ENCODE results near the gene TFAP2E. TPM values are rescaled to one million over a fixed set of nuclear protein-coding genes. Genes with fewer than 3 reads are reported as not detected.

Gene TFAP2E
- total RNA-seq, 1 donor: under 0.01 TPM

DNA sequence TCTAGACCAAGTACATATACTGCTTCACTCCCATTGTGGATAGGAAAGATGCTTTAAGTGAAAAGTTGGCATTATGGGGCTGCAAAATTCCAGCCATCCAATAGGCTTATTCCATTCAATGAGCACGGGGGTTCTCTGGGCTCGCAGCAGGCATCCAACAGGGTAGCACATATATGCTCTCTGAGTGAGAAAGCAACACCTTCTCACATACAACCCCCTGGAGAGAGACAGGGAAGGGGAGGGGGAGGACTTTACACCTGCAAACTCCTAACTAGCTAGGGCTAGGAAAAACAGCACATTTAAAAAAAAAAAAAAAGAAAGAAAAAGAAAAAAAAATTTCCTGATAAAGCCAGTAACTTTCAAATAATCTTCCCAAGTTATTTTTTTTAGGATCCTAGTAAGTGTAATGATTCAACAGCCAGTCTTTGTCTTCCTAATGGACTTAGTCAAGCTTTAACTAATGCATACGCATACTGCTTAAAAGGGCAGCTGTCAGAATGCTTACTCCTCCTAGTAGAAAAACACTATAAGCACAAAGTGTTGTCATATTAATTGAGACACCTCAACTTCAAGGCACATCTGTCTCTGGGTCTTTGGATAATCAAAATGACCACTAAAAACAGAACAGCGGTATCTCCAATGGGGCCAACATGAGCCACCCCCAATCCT is 49.5 kb downstream of the TFAP2E start:
- H3K9me3 ChIP-seq (ENCODE audit: low read depth, low read length): no peaks in the 10 kb centered on the region
- no peak overlapping the region for H3K4me3 ChIP-seq (ENCODE audit: insufficient read depth, low read length)
- H3K27me3 ChIP-seq (ENCODE audit: insufficient read depth, low read length): no peaks in the 10 kb centered on the region
- H3K27ac ChIP-seq (ENCODE audit: low read depth, low read length): no peak overlapping the region
- DNase-seq (ENCODE audit: insufficient read length, low spot score, missing footprints): no peak
- peaks cover 17% of the 10 kb centered on the region for H4K20me1 ChIP-seq (ENCODE audit: insufficient read depth, low read length)
- TF ChIP-seq, protein P1, sequence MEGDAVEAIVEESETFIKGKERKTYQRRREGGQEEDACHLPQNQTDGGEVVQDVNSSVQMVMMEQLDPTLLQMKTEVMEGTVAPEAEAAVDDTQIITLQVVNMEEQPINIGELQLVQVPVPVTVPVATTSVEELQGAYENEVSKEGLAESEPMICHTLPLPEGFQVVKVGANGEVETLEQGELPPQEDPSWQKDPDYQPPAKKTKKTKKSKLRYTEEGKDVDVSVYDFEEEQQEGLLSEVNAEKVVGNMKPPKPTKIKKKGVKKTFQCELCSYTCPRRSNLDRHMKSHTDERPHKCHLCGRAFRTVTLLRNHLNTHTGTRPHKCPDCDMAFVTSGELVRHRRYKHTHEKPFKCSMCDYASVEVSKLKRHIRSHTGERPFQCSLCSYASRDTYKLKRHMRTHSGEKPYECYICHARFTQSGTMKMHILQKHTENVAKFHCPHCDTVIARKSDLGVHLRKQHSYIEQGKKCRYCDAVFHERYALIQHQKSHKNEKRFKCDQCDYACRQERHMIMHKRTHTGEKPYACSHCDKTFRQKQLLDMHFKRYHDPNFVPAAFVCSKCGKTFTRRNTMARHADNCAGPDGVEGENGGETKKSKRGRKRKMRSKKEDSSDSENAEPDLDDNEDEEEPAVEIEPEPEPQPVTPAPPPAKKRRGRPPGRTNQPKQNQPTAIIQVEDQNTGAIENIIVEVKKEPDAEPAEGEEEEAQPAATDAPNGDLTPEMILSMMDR (IDR thresholded peaks at IDR 0.05; ENCODE audit: extremely low read depth, low read depth, low read length): no peak
- no peak overlapping the region for H3K4me2 ChIP-seq (ENCODE audit: insufficient read depth, low read length)
- H3K36me3 ChIP-seq (ENCODE audit: insufficient read depth, low read length): peaks cover 36% of the 10 kb centered on the region
- peaks cover 67% of the 10 kb centered on the region for H3K79me2 ChIP-seq (ENCODE audit: insufficient read depth, low read length)
- no peak overlapping the region for H2AFZ ChIP-seq (ENCODE audit: low read length)
- H3K4me1 ChIP-seq (ENCODE audit: insufficient read depth, low read length): peaks cover 3% of the 10 kb centered on the region

DNA sequence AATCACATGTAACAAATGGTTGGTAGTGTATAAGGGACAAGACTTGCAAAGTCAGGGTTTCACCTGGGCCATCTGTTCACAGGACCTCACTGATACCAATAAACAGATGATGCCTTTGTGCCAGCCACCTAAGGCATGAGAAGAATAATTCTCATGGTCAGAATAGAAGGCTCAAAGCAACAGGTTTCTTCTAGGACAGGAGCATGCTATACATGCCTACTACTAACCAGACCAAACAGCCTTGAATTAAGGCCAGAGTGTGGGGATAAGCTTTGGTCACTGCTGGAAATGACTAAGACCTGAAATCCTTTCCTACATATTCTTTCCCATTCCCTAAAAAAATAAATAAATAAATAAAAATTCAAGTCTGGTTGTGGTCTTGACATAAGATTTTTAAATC is 50.7 kb downstream of the TFAP2E start:
- Histone ChIP-seq H4K20me1 (ENCODE audit: insufficient read depth, low read length) (peaks cover 21% of the 10 kb centered on the region), H2AFZ (ENCODE audit: low read length) (no peak overlapping the region)

DNA sequence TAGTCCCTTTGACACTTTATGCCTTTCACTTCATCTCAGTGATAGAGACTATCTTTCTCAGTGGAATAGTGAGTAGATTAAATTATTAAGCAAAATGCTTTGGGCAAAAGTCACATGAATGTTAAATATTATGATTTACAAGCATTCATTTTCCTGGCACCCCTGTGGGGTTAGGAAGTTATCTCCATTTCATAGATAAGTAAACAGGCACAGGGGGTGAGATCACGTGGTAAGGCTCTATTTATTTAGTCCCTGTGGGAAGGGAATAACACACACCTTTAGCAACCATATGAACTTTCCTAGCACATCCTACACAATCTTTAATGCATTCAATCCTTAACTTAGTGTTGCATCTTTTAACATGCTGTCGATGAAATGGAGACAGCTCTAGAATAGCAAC is 55.9 kb downstream of the TFAP2E start:
- Histone ChIP-seq H3K36me3 (ENCODE audit: insufficient read depth, low read length) (peaks cover 50% of the 10 kb centered on the region), H3K79me2 (ENCODE audit: insufficient read depth, low read length) (peaks cover 65% of the 10 kb centered on the region)
- TF ChIP-seq, protein P1 (IDR thresholded peaks at IDR 0.05; ENCODE audit: extremely low read depth, low read depth, low read length): no peak

More for the DNA sequence above, 50.7 kb downstream of the TFAP2E start:
- Histone ChIP-seq H3K4me2 (ENCODE audit: insufficient read depth, low read length) (no peak overlapping the region), H3K36me3 (ENCODE audit: insufficient read depth, low read length) (peaks cover 29% of the 10 kb centered on the region), H3K27me3 (ENCODE audit: insufficient read depth, low read length) (no peaks in the 10 kb centered on the region), H3K27ac (ENCODE audit: low read depth, low read length) (no peak overlapping the region), H3K79me2 (ENCODE audit: insufficient read depth, low read length) (peaks cover 65% of the 10 kb centered on the region), H3K4me1 (ENCODE audit: insufficient read depth, low read length) (peaks cover 3% of the 10 kb centered on the region), H3K4me3 (ENCODE audit: insufficient read depth, low read length) (no peak overlapping the region), H3K9me3 (ENCODE audit: low read depth, low read length) (no peaks in the 10 kb centered on the region)
- DNase-seq (ENCODE audit: insufficient read length, low spot score, missing footprints): no peak
- TF ChIP-seq, protein P1 (IDR thresholded peaks at IDR 0.05; ENCODE audit: extremely low read depth, low read depth, low read length): no peak

DNA sequence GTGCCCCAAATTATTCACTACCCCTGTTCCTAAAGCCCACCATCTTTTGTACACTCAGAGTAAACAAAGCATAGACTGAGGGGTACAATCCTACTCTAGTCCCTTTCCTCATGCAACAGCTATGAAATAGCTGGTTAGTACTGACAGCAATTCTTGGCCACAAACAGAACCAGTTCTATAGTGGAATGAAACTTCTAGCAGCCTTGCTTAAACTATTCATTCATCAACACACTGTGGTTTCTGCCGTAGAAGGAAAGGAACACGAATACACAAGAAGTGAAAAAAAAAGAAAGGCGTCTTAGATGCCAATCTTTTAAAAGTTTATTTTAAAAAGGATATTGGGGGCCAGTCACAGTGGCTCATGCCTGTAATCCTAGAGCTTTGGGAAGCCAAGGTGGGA is 58.3 kb downstream of the TFAP2E start:
- H3K79me2 ChIP-seq (ENCODE audit: insufficient read depth, low read length): peaks cover 76% of the 10 kb centered on the region
- no peaks in the 10 kb centered on the region for H3K9me3 ChIP-seq (ENCODE audit: low read depth, low read length)
- H3K36me3 ChIP-seq (ENCODE audit: insufficient read depth, low read length): peaks cover 69% of the 10 kb centered on the region
- DNase-seq (ENCODE audit: insufficient read length, low spot score, missing footprints): no peak
- H3K27ac ChIP-seq (ENCODE audit: low read depth, low read length): no peak overlapping the region
- H3K4me3 ChIP-seq (ENCODE audit: insufficient read depth, low read length): no peak overlapping the region
- H3K4me2 ChIP-seq (ENCODE audit: insufficient read depth, low read length): no peak overlapping the region
- H4K20me1 ChIP-seq (ENCODE audit: insufficient read depth, low read length): peaks cover 10% of the 10 kb centered on the region
- H3K27me3 ChIP-seq (ENCODE audit: insufficient read depth, low read length): no peaks in the 10 kb centered on the region
- TF ChIP-seq, protein P1 (IDR thresholded peaks at IDR 0.05; ENCODE audit: extremely low read depth, low read depth, low read length): no peak
- no peaks in the 10 kb centered on the region for H3K4me1 ChIP-seq (ENCODE audit: insufficient read depth, low read length)
- no peak overlapping the region for H2AFZ ChIP-seq (ENCODE audit: low read length)

More for the DNA sequence above, 55.9 kb downstream of the TFAP2E start:
- no peak overlapping the region for H2AFZ ChIP-seq (ENCODE audit: low read length)
- no peaks in the 10 kb centered on the region for H3K4me1 ChIP-seq (ENCODE audit: insufficient read depth, low read length)
- no peaks in the 10 kb centered on the region for H3K27me3 ChIP-seq (ENCODE audit: insufficient read depth, low read length)
- H4K20me1 ChIP-seq (ENCODE audit: insufficient read depth, low read length): peaks cover 12% of the 10 kb centered on the region
- no peak overlapping the region for H3K27ac ChIP-seq (ENCODE audit: low read depth, low read length)
- no peak for DNase-seq (ENCODE audit: insufficient read length, low spot score, missing footprints)
- H3K4me3 ChIP-seq (ENCODE audit: insufficient read depth, low read length): no peak overlapping the region
- no peaks in the 10 kb centered on the region for H3K9me3 ChIP-seq (ENCODE audit: low read depth, low read length)
- no peak overlapping the region for H3K4me2 ChIP-seq (ENCODE audit: insufficient read depth, low read length)
